ENCODE data around the gene MAPK12. TPM values are rescaled to one million over a fixed set of nuclear protein-coding genes. Genes with fewer than 3 reads are reported as not detected.

Gene MAPK12
- total and polyA plus RNA-seq, 2 experiments from 2014 or later = 20.7 to 28.7 TPM

GRCh38 chr22:50300620-50301257 lies 39.3 kb upstream of the MAPK12 start:
- Histone ChIP-seq H3K9me2 (ENCODE audit: insufficient read depth) (no peaks in the 10 kb centered on the region), H3K27ac (no peak overlapping the region), H3K4me3 (peak overlapping the region; percentile 60), H3K9me3 (ENCODE audit: low read depth) (no peaks in the 10 kb centered on the region), H3F3A (ENCODE audit: insufficient read depth) (peaks cover 4% of the 10 kb centered on the region), H3K79me2 (ENCODE audit: insufficient read depth) (peaks cover 99% of the 10 kb centered on the region), H3K4me1 (ENCODE audit: insufficient read depth) (peaks cover 43% of the 10 kb centered on the region), H3K4me2 (ENCODE audit: unreplicated experiment) (peak overlapping the region; percentile 51), H2AFZ (no peak overlapping the region), H3K27me3 (replicated peaks; ENCODE audit: insufficient read depth) (no peaks in the 10 kb centered on the region), H3K36me3 (ENCODE audit: low read depth) (no peaks in the 10 kb centered on the region), H3K9ac (no peak overlapping the region), H4K20me1 (ENCODE audit: insufficient read depth) (no peaks in the 10 kb centered on the region; the same call in 1 of the 2 replicates)
- TF ChIP-seq EZH2 (IDR thresholded peaks at IDR 0.05; ENCODE audit: insufficient read depth, poor library complexity, severe bottlenecking) (no peak), EZH2phosphoT487 (IDR thresholded peaks at IDR 0.05; ENCODE audit: insufficient read depth, low read depth) (no peak)
- in situ Hi-C loops (cut with MboI) = no loop called here
- no peak for DNase-seq
- 67 to 78% methylated on average over 13 to 14 of the region's 14 CpGs for WGBS, 2 experiments (ENCODE audit: low coverage in 1 of 2, low lambda C conversion rate in 2 of 2, missing lambda C conversion rate in 2 of 2)

DNA sequence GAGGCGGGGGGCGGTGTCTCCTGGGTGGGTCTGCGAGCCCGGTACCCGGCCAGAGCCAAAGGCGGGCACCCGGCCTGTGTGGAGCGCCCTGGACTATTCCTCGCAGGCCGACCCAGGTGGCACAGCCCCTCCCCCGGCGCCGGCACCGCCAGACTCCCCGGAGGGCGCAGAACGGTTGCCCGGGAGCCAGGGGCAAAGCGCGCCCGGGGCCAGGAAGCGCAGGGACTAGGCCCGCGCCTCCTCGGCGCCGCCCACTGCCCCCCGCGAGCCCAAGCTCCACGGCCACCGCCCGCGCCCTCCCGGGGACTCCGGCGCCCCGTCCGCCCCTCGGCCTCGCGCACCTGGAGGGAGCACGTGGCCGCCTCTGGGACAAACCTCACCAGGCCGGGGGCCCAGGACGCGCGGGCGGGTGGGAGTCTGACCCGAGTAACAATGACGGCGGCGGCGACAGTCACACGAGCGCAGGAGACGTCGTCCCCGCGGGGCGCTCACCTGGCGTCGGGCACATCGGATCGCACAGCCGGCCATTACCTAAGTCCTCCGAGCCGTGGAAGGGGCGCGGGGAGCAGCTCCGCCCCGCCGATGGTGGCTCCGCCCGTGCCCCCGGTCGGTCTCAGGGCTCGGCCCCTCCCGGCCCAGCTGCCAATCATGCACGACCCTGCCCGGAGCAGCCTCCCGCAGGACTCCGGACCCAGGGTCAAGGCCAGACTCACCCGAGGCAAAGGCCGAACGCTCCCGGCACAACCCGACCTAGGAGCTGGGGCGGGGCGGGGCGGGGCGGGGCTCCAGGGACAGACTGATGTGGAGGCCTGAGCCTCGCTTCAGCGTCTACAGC lies 38.5 kb upstream of the MAPK12 start:
- DNase-seq = peak; percentile 43
- in situ Hi-C loops (cut with MboI) = no loop called here
- H3K4me2 ChIP-seq (ENCODE audit: unreplicated experiment) = peak overlapping the region; percentile 51
- H3K9me2 ChIP-seq (ENCODE audit: insufficient read depth) = no peaks in the 10 kb centered on the region
- TF ChIP-seq EZH2 (IDR thresholded peaks at IDR 0.05; ENCODE audit: insufficient read depth, poor library complexity, severe bottlenecking) (no peak), EZH2phosphoT487 (IDR thresholded peaks at IDR 0.05; ENCODE audit: insufficient read depth, low read depth) (no peak)
- peaks cover 9% of the 10 kb centered on the region for H3F3A ChIP-seq (ENCODE audit: insufficient read depth)
- H3K79me2 ChIP-seq (ENCODE audit: insufficient read depth) = peaks cover 99% of the 10 kb centered on the region
- no peak overlapping the region for H2AFZ ChIP-seq
- H3K4me3 ChIP-seq = peak overlapping the region; percentile 60
- H4K20me1 ChIP-seq (ENCODE audit: insufficient read depth) = no peaks in the 10 kb centered on the region; the same call in 1 of the 2 replicates
- H3K36me3 ChIP-seq (ENCODE audit: low read depth) = no peaks in the 10 kb centered on the region
- no peaks in the 10 kb centered on the region for H3K27me3 ChIP-seq (replicated peaks; ENCODE audit: insufficient read depth)
- H3K9me3 ChIP-seq (ENCODE audit: low read depth) = no peaks in the 10 kb centered on the region
- peak overlapping the region; percentile 33 for H3K27ac ChIP-seq
- WGBS, 2 experiments (ENCODE audit: low coverage in 1 of 2, low lambda C conversion rate in 2 of 2, missing lambda C conversion rate in 2 of 2) = 4 to 10% methylated on average over 25 to 44 of the region's 93 CpGs
- H3K4me1 ChIP-seq (ENCODE audit: insufficient read depth) = peaks cover 36% of the 10 kb centered on the region
- peak overlapping the region; percentile 62 for H3K9ac ChIP-seq

DNA sequence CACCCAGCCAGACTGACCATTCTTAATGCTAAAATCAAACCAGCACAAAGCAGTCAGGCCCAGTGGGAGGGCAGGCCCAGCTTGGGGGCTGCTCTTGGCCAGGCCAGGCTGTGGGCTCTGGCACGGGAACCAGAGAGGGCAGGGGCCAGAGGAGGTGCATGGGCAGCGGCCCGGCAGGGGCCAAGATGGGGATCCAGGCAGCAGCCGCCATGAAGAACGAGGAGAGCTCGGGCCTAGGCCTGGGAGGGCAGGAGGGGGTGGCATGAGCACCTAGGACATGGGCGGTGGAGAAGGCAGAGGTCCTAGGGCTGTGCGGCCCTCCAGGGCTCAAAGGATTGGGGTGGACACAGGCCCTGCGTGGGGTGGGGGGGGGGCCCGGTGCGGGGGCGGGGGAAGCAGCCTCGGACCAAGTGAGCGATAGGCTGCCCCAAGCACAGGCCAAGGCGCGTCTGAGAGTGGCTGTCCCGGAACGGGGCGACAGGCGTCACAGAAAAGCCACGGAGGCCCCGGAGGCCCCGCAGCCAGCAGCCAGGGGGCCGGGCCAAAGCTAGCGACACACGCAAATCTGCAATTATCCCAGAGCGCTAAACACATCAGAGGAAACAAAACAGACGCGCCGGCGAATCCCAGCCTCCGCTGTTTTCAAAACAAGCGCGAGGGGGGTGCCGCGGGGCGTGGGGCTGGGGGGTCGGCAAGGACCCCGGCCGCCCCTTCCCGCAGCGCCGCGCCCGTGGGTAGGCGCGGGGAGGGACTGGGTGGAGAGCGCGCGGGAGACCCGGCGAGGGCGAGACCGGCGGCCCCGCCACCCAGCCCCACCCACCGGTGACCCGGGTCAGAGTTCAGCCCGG lies 37.7 kb upstream of the MAPK12 start:
- Histone ChIP-seq H3K27ac (peak overlapping the region; percentile 58), H3K27me3 (replicated peaks; ENCODE audit: insufficient read depth) (no peaks in the 10 kb centered on the region), H3K4me3 (peak overlapping the region; percentile 60), H3K9me3 (ENCODE audit: low read depth) (no peaks in the 10 kb centered on the region), H3K9me2 (ENCODE audit: insufficient read depth) (no peaks in the 10 kb centered on the region), H3K4me2 (ENCODE audit: unreplicated experiment) (peak overlapping the region; percentile 51), H3K36me3 (ENCODE audit: low read depth) (no peaks in the 10 kb centered on the region), H4K20me1 (ENCODE audit: insufficient read depth) (no peaks in the 10 kb centered on the region; the same call in 1 of the 2 replicates), H2AFZ (no peak overlapping the region), H3K9ac (peak overlapping the region; percentile 62), H3K4me1 (ENCODE audit: insufficient read depth) (peaks cover 32% of the 10 kb centered on the region), H3K79me2 (ENCODE audit: insufficient read depth) (peaks cover 99% of the 10 kb centered on the region), H3F3A (ENCODE audit: insufficient read depth) (peaks cover 9% of the 10 kb centered on the region)
- in situ Hi-C loops (cut with MboI) = no loop called here
- TF ChIP-seq EZH2phosphoT487 (IDR thresholded peaks at IDR 0.05; ENCODE audit: insufficient read depth, low read depth) (no peak), EZH2 (IDR thresholded peaks at IDR 0.05; ENCODE audit: insufficient read depth, poor library complexity, severe bottlenecking) (no peak)
- 28 to 29% methylated on average over 25 to 59 of the region's 59 CpGs for WGBS, 2 experiments (ENCODE audit: low coverage in 1 of 2, low lambda C conversion rate in 2 of 2, missing lambda C conversion rate in 2 of 2)
- peak; percentile 68 for DNase-seq

DNA sequence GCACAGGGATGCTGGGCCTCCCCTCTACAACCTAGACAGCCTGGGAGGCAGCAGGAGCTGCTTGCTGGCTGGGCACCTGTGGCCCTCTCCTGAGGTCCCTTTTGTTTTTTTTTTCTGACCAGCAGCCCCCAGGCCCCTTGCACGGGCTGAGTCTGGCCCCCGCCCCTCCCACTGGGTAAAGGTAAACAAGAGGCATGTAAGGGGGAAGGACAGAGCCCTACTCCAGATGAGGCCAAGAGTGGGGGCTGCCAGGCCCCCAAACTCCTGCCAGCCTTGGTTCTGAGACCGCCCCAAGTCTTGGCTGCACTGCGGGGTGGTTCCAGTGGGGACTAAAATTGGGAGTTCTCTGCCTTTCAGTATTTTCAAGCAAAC lies 36.8 kb upstream of the MAPK12 start:
- peaks cover 30% of the 10 kb centered on the region for H3K4me1 ChIP-seq (ENCODE audit: insufficient read depth)
- no peak overlapping the region for H3K4me2 ChIP-seq (ENCODE audit: unreplicated experiment)
- H3K36me3 ChIP-seq (ENCODE audit: low read depth) = no peaks in the 10 kb centered on the region
- in situ Hi-C loops (cut with MboI) = no loop called here
- 78 to 88% methylated on average over 4 of the region's 4 CpGs for WGBS, 2 experiments (ENCODE audit: low coverage in 1 of 2, low lambda C conversion rate in 2 of 2, missing lambda C conversion rate in 2 of 2)
- no peaks in the 10 kb centered on the region; the same call in 1 of the 2 replicates for H4K20me1 ChIP-seq (ENCODE audit: insufficient read depth)
- H3K4me3 ChIP-seq = no peak overlapping the region
- no peak for DNase-seq
- H2AFZ ChIP-seq = no peak overlapping the region
- H3K9ac ChIP-seq = 0 out of 2 replicates have a peak overlapping the region, but pooled peaks have one; percentile 47
- H3F3A ChIP-seq (ENCODE audit: insufficient read depth) = peaks cover 9% of the 10 kb centered on the region
- H3K27me3 ChIP-seq (replicated peaks; ENCODE audit: insufficient read depth) = no peaks in the 10 kb centered on the region
- peaks cover 98% of the 10 kb centered on the region for H3K79me2 ChIP-seq (ENCODE audit: insufficient read depth)
- H3K9me2 ChIP-seq (ENCODE audit: insufficient read depth) = no peaks in the 10 kb centered on the region
- no peak overlapping the region for H3K27ac ChIP-seq
- TF ChIP-seq EZH2 (IDR thresholded peaks at IDR 0.05; ENCODE audit: insufficient read depth, poor library complexity, severe bottlenecking) (no peak), EZH2phosphoT487 (IDR thresholded peaks at IDR 0.05; ENCODE audit: insufficient read depth, low read depth) (no peak)
- H3K9me3 ChIP-seq (ENCODE audit: low read depth) = no peaks in the 10 kb centered on the region

Data from GM23248 (cell line).